Liver (tissue), 3 donors: ENCODE data around the gene THADA.

ENCODE experiments used
- CTCF ChIP-seq: fragments of 150-350 bp; IDR thresholded peaks from 2 replicates; pipeline ENCODE4 v1.5.1; 2017; ENCODE audit warnings: improper control_type of control experiment, low read depth, low read length; ENCODE audit not compliant: missing input control
- JUND ChIP-seq, 2 donors: IDR thresholded peaks; 2 replicates each; pipeline ENCODE4 v1.6.1; 2016; ENCODE audit warnings: antibody characterized with exemption in 2 of 2
- REST ChIP-seq: IDR thresholded peaks from 2 replicates; pipeline ENCODE4 v1.6.1; 2016; ENCODE audit warnings: antibody characterized with exemption, mild to moderate bottlenecking
- TAF1 ChIP-seq: conservative IDR thresholded peaks from 2 replicates; pipeline ENCODE4 v1.6.1; 2016; ENCODE audit warnings: antibody characterized with exemption, mild to moderate bottlenecking
- donor health status: healthy.
- donor health status: healthy.

- TF ChIP-seq JUND (IDR thresholded peaks at IDR 0.05) (no peak), TAF1 (no peak), CTCF (no peak), REST (no peak)
Measured at GRCh38 chr2:43518181-43518580, 77.7 kb downstream of the THADA start.
